ENCODE results near the gene VAV1. TPM values are rescaled to one million over a fixed set of nuclear protein-coding genes. Genes with fewer than 3 reads are reported as not detected.
"Not testable (repeated sequence)": the region's sequence is repeated elsewhere in the genome, so short reads cannot be mapped to it uniquely, and the experiment has no call there.

Gene VAV1
- total RNA-seq, 1 donor from 2014 or later, result not detected

DNA sequence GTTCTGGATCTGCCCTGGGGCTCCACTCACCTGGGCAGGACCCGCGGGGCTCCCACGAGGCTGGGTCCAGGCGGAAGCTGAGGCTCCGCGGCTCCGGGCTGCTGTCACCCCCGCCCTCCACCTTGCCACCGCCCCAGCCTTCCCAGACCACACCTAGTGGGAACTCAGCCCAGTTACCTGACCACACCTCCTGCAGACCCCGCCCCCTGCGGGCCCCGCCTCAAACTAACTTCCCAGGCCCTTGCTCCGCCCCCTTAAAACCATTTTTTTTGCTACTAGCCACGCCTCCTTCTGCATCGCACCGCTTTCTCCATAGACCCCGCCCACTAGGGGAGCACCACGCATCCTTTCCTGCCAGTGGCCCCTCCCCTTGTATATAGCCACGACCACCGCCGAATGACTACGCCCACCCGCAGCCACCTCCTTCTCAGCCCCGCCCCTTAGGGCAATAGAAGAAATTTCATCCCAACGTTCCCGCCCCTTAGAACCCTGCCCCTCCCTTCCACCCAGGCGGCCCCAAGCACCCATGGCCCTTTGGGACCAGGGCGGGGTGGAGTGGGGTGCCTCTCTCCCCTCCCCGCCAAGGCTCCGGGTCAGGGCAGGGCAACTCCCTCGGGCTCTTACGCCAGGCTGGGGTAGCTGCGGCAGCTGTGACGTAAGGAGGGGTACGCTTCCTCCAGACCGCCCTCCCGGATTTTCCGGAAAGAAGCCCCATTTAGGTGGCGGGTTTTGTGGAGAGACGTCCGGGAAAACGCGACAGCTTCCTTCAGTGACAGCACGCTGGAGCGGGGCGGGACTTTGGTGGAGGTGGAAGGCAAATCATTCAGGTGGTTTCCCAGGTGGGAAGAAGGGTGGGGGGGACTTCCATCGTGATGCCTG is 4.9 kb upstream of the VAV1 start, which contains the start of gene SH2D3A:
Gene SH2D3A, minus strand, starts transcription at position 79 of the 879 bp plus-strand sequence. CDS start 3,687 bp downstream, outside the sequence.
- peaks cover 60% of the 10 kb centered on the region for H3K27me3 Mint-ChIP-seq (ENCODE audit: low read depth)
- peaks cover 13% of the 10 kb centered on the region for H3K4me1 Mint-ChIP-seq
- TF ChIP-seq, protein P1, sequence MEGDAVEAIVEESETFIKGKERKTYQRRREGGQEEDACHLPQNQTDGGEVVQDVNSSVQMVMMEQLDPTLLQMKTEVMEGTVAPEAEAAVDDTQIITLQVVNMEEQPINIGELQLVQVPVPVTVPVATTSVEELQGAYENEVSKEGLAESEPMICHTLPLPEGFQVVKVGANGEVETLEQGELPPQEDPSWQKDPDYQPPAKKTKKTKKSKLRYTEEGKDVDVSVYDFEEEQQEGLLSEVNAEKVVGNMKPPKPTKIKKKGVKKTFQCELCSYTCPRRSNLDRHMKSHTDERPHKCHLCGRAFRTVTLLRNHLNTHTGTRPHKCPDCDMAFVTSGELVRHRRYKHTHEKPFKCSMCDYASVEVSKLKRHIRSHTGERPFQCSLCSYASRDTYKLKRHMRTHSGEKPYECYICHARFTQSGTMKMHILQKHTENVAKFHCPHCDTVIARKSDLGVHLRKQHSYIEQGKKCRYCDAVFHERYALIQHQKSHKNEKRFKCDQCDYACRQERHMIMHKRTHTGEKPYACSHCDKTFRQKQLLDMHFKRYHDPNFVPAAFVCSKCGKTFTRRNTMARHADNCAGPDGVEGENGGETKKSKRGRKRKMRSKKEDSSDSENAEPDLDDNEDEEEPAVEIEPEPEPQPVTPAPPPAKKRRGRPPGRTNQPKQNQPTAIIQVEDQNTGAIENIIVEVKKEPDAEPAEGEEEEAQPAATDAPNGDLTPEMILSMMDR (conservative IDR thresholded peaks at IDR 0.05), result no peak
- no peaks in the 10 kb centered on the region for H3K9me3 Mint-ChIP-seq
- peak within 1 kb of the TSS; percentile 57 for H3K4me3 Mint-ChIP-seq
- no peak within 1 kb of the TSS for H3K27ac Mint-ChIP-seq (ENCODE audit: unreplicated experiment)
- no peaks in the 10 kb centered on the region for H3K36me3 Mint-ChIP-seq (ENCODE audit: low read depth)
- DNase-seq (ENCODE audit: low read depth, low spot score), result peak; percentile 29

DNA sequence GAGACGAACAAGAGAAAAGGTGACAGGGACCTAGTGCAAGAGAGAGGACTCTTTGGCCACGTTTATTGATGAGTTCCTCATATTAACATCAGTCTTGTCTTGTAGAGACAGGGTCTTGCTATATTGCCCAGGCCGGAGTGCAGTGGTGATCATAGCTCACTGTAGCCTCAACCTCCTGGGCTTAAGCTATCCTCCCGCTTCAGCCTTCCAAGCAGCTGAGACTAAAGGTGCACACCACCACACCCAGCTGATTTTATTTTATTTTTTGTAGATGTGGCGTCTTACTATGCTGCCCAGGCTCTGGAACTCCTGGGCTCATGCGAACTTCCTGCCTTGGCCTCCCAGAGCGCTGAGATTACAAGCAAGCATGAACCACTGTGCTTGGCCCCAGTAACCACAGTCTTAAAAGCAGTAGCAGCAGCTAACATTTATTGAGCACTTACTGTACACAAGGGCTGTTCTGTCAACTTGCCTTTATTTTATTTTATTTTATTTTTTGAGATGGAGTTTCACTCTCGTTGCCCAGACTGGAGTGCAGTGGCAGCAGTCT is 4.2 kb upstream of the VAV1 start:
- peaks cover 13% of the 10 kb centered on the region for H3K4me1 Mint-ChIP-seq
- H3K4me3 Mint-ChIP-seq, result peak overlapping the region; percentile 44

DNA sequence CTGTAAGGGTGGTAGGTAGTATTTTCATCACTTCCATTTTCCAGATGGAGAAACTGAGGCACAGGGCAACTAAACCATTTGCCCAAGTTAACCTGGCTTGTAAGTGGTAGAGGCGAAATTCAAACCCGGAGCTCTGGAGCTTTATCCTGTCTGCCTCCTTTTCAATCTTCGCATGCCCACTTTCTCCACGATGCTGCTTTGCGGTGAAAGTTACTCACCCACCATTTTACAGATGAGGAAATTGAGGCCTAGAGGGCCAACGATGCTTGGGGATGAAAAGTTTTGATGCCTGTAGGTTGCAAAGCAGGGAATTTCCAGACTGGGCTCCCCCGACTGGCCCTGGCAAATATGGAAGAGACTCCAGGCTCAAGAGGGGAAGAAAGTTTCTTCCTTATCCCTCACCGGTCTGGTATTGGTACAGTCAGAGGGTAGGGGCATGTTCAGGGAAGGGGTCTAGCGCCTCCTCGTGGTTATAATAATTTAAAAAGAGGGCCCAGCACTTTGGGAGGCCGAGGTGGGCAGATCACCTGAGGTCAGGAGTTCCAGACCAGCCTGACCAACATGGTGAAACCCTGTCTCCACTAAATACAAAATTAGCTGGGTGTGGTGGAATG is 3.4 kb upstream of the VAV1 start:
- no peak for DNase-seq (ENCODE audit: low read depth, low spot score)
- H3K4me3 Mint-ChIP-seq, result no peak overlapping the region

More for the DNA sequence above, 4.2 kb upstream of the VAV1 start:
- H3K27ac Mint-ChIP-seq (ENCODE audit: unreplicated experiment), result no peak overlapping the region
- TF ChIP-seq, protein P1 (conservative IDR thresholded peaks at IDR 0.05), result no peak
- peaks cover 60% of the 10 kb centered on the region for H3K27me3 Mint-ChIP-seq (ENCODE audit: low read depth)
- no peaks in the 10 kb centered on the region for H3K36me3 Mint-ChIP-seq (ENCODE audit: low read depth)
- DNase-seq (ENCODE audit: low read depth, low spot score), result no peak
- no peaks in the 10 kb centered on the region for H3K9me3 Mint-ChIP-seq

DNA sequence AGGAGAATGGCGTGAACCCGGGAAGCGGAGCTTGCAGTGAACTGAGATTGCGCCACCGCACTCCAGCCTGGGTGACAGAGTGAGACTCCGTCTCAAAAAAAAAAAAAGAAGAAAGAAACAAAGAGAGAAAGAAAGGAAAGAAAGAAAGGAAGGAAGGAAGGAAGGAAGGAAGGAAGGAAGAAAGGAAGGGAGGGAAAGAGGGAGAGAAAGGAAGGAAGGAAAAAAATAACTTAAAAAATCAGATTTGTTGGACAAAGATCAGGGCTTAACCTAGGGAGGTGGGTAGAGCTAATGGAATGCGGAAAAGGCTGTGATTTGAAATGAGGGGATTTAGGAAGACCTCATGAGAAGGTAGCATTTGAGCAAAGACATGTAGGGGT is 870 bp upstream of the VAV1 start:
- DNase-seq (ENCODE audit: low read depth, low spot score); H3K9me3 Mint-ChIP-seq; H3K27ac Mint-ChIP-seq (ENCODE audit: unreplicated experiment); H3K4me3 Mint-ChIP-seq; H3K36me3 Mint-ChIP-seq (ENCODE audit: low read depth); H3K4me1 Mint-ChIP-seq: not testable (repeated sequence)
- peaks cover 37% of the 10 kb centered on the region for H3K27me3 Mint-ChIP-seq (ENCODE audit: low read depth)

More for the DNA sequence above, 3.4 kb upstream of the VAV1 start:
- TF ChIP-seq, protein P1 (conservative IDR thresholded peaks at IDR 0.05), result peak; percentile 47
- Mint-ChIP-seq H3K4me1 (peaks cover 13% of the 10 kb centered on the region), H3K27me3 (ENCODE audit: low read depth) (peaks cover 59% of the 10 kb centered on the region), H3K9me3 (no peaks in the 10 kb centered on the region), H3K36me3 (ENCODE audit: low read depth) (no peaks in the 10 kb centered on the region), H3K27ac (ENCODE audit: unreplicated experiment) (no peak overlapping the region)

DNA sequence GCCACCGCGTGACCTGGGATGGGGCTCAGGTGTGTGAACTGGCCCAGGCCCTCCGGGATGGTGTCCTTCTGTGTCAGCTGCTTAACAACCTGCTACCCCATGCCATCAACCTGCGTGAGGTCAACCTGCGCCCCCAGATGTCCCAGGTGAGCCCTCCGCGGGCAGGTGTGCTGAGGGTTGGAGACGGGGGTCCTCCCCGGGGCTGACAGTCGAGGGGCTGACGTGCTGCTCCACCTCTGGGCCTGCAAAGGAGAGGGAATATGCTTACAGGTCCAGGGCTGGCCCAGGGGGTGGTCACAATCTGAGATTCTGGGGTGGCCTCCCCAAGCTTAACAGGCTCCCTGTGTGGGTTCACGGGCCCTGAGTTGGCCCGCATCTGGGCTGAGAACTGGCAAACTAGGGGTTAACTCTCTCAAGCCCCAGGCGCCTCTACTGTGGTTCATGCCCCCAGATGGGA is 386 bp downstream of the VAV1 start:
- Mint-ChIP-seq H3K27ac (ENCODE audit: unreplicated experiment) (no peak overlapping the region), H3K4me3 (no peak overlapping the region), H3K4me1 (no peaks in the 10 kb centered on the region), H3K36me3 (ENCODE audit: low read depth) (no peaks in the 10 kb centered on the region), H3K9me3 (peaks cover 5% of the 10 kb centered on the region), H3K27me3 (ENCODE audit: low read depth) (peaks cover 28% of the 10 kb centered on the region)
- TF ChIP-seq, protein P1 (conservative IDR thresholded peaks at IDR 0.05), result no peak
- no peak for DNase-seq (ENCODE audit: low read depth, low spot score)
